OCI-LY1 (cell line): ENCODE data around the gene LETMD1.

Experiments used
- H2AFZ ChIP-seq: fragments of 200-600 bp; sonication (generic), shearing (Covaris generic); 2 replicates; pipeline ENCODE4 v1.6.0; 2014; ENCODE audit warnings: antibody characterized with exemption, mild to moderate bottlenecking, low read length
- H3F3A ChIP-seq: fragments of 200-600 bp; sonication (generic), shearing (Covaris generic); 2 replicates; pipeline ENCODE4 v1.6.0; 2014; ENCODE audit warnings: mild to moderate bottlenecking, antibody characterized with exemption, low read length, moderate library complexity; ENCODE audit not compliant: insufficient read depth
- H3K27ac ChIP-seq: fragments of 200-600 bp; sonication (generic); 2 replicates; pipeline ENCODE4 v1.5.1; 2014; ENCODE audit warnings: low read length, mixed run types, mild to moderate bottlenecking, low read depth; ENCODE audit not compliant: poor library complexity, severe bottlenecking
- H3K27me3 ChIP-seq: fragments of 200-600 bp; sonication (generic); 2 replicates; pipeline ENCODE4 v1.6.0; 2014; ENCODE audit warnings: antibody characterized with exemption, mild to moderate bottlenecking, low read length, moderate library complexity; ENCODE audit not compliant: insufficient read depth
- H3K36me3 ChIP-seq: fragments of 200-600 bp; sonication (generic); 2 replicates; pipeline ENCODE4 v1.6.1; 2014; ENCODE audit warnings: mild to moderate bottlenecking, antibody characterized with exemption, low read length, moderate library complexity, mixed read lengths; ENCODE audit not compliant: insufficient read depth
- H3K4me1 ChIP-seq: fragments of 200-600 bp; sonication (generic); 2 replicates; pipeline ENCODE4 v1.5.1; 2014; ENCODE audit warnings: mild to moderate bottlenecking, low read length, moderate library complexity; ENCODE audit not compliant: insufficient read depth, severe bottlenecking
- H3K4me2 ChIP-seq: fragments of 200-600 bp; sonication (generic), shearing (Covaris generic); 2 replicates; pipeline ENCODE4 v1.6.1; 2014; ENCODE audit warnings: low read length
- H3K4me3 ChIP-seq: fragments of 200-600 bp; sonication (generic); 2 replicates; pipeline ENCODE4 v1.5.1; 2014; ENCODE audit warnings: low read length, low read depth, mild to moderate bottlenecking, mixed read lengths; ENCODE audit not compliant: poor library complexity, severe bottlenecking
- H3K79me2 ChIP-seq: fragments of 200-600 bp; shearing (Covaris generic); 2 replicates; pipeline ENCODE4 v1.6.1; 2016; ENCODE audit warnings: mixed run types, low read length, mixed read lengths; ENCODE audit not compliant: insufficient read depth
- H3K9ac ChIP-seq: fragments of 200-600 bp; sonication (generic), shearing (Covaris generic); 2 replicates; pipeline ENCODE4 v1.6.1; 2014; ENCODE audit warnings: mild to moderate bottlenecking, low read length, mixed read lengths
- H3K9me2 ChIP-seq: fragments of 200-600 bp; sonication (generic), shearing (Covaris generic); 2 replicates; pipeline ENCODE4 v1.6.1; 2014; ENCODE audit warnings: low read depth, mild to moderate bottlenecking, low read length, mixed read lengths
- H3K9me3 ChIP-seq: fragments of 200-600 bp; shearing (Covaris generic); 2 replicates; pipeline ENCODE4 v1.6.1; 2014; ENCODE audit warnings: low read length, mixed read lengths
- H4K20me1 ChIP-seq: fragments of 200-600 bp; sonication (generic), shearing (Covaris generic); 2 replicates; pipeline ENCODE4 v1.6.0; 2016; ENCODE audit warnings: mild to moderate bottlenecking, low read length; ENCODE audit not compliant: insufficient read depth
- CTCF ChIP-seq: fragments of 200-600 bp; sonication (generic), shearing (Covaris generic); IDR thresholded peaks from 2 replicates; pipeline ENCODE4 v1.5.1; 2017; ENCODE audit warnings: mild to moderate bottlenecking, antibody characterized with exemption, low read length, moderate library complexity, mixed read lengths
- EZH2 ChIP-seq: fragments of 200-600 bp; sonication (generic), shearing (Covaris generic); IDR thresholded peaks from 2 replicates; pipeline ENCODE4 v1.8.0; 2017; ENCODE audit warnings: borderline replicate concordance, mixed run types, mild to moderate bottlenecking, antibody characterized with exemption, low read length, moderate library complexity, mixed read lengths

LETMD1 gene

GRCh38 chr12:51001799-51002198 is 46.3 kb upstream of the LETMD1 start:
- no peak overlapping the region for H3K27ac ChIP-seq
- peaks cover 45% of the 10 kb centered on the region for H3K36me3 ChIP-seq
- H4K20me1 ChIP-seq: no peaks in the 10 kb centered on the region
- H3K4me1 ChIP-seq: no peaks in the 10 kb centered on the region
- no peak overlapping the region for H2AFZ ChIP-seq
- H3K4me2 ChIP-seq: no peak overlapping the region
- no peaks in the 10 kb centered on the region for H3K79me2 ChIP-seq
- H3K27me3 ChIP-seq: no peaks in the 10 kb centered on the region
- H3K9ac ChIP-seq: no peak overlapping the region
- H3K9me2 ChIP-seq: no peaks in the 10 kb centered on the region
- H3F3A ChIP-seq: no peaks in the 10 kb centered on the region
- no peaks in the 10 kb centered on the region for H3K9me3 ChIP-seq
- H3K4me3 ChIP-seq: no peak overlapping the region
- TF ChIP-seq EZH2 (no peak), CTCF (no peak)

GRCh38 chr12:51004504-51004903 is 43.6 kb upstream of the LETMD1 start:
- H3K79me2 ChIP-seq: 0 out of 2 replicates have a peak, but pooled peaks cover 4% of the 10 kb centered on the region
- no peaks in the 10 kb centered on the region for H3F3A ChIP-seq
- no peaks in the 10 kb centered on the region for H3K27me3 ChIP-seq
- no peaks in the 10 kb centered on the region for H4K20me1 ChIP-seq
- H3K4me3 ChIP-seq: no peak overlapping the region
- H2AFZ ChIP-seq: no peak overlapping the region
- no peaks in the 10 kb centered on the region for H3K9me2 ChIP-seq
- peaks cover 12% of the 10 kb centered on the region for H3K4me1 ChIP-seq
- H3K27ac ChIP-seq: no peak overlapping the region
- no peak overlapping the region for H3K4me2 ChIP-seq
- peaks cover 41% of the 10 kb centered on the region for H3K36me3 ChIP-seq
- no peak overlapping the region for H3K9ac ChIP-seq
- no peak for TF ChIP-seq EZH2
- no peak for TF ChIP-seq CTCF
- H3K9me3 ChIP-seq: no peaks in the 10 kb centered on the region

- H3K4me3 ChIP-seq: no peak overlapping the region
- no peaks in the 10 kb centered on the region for H3F3A ChIP-seq
- H3K27me3 ChIP-seq: no peaks in the 10 kb centered on the region
- no peaks in the 10 kb centered on the region for H3K9me3 ChIP-seq
- peaks cover 13% of the 10 kb centered on the region for H3K4me1 ChIP-seq
- H3K36me3 ChIP-seq: peaks cover 39% of the 10 kb centered on the region
- no peaks in the 10 kb centered on the region for H3K9me2 ChIP-seq
- H3K79me2 ChIP-seq: 0 out of 2 replicates have a peak, but pooled peaks cover 4% of the 10 kb centered on the region
- H4K20me1 ChIP-seq: no peaks in the 10 kb centered on the region
- no peak for TF ChIP-seq EZH2
- TF ChIP-seq CTCF: no peak
- H3K4me2 ChIP-seq: no peak overlapping the region
- no peak overlapping the region for H3K9ac ChIP-seq
- no peak overlapping the region for H3K27ac ChIP-seq
- no peak overlapping the region for H2AFZ ChIP-seq
Measured at GRCh38 chr12:51005030-51005429, 43.1 kb upstream of the LETMD1 start.
